ENCODE data around the gene ARHGAP24. TPM values are rescaled to one million over a fixed set of nuclear protein-coding genes. Genes with fewer than 3 reads are reported as not detected.

The ARHGAP24 gene
- polyA plus RNA-seq, 1 of the 3 experiments (the other 2 are of a cell fraction), result 1.4 TPM

- Histone ChIP-seq H3K4me1 (ENCODE audit: control insufficient read depth in 1 of 2, insufficient read depth in 2 of 2, low read depth in 1 of 2, low read length in 1 of 2) (peaks cover 0 to 7% of the 10 kb centered on the region in 2 experiments; a peak in 1 of 4 replicates), H3K4me2 (no peak overlapping the region), H3K27me3 (ENCODE audit: insufficient read depth) (no peaks in the 10 kb centered on the region), H3K79me2 (ENCODE audit: insufficient read depth) (no peaks in the 10 kb centered on the region), H3K9me2 (no peaks in the 10 kb centered on the region), H4K20me1 (ENCODE audit: insufficient read depth) (no peaks in the 10 kb centered on the region), H3F3A (replicated peaks; ENCODE audit: insufficient read depth) (peaks cover 7% of the 10 kb centered on the region), H2AFZ (ENCODE audit: low read depth) (no peak overlapping the region), H3K9ac (no peak overlapping the region), H3K36me3 (replicated peaks in 1 of 2; ENCODE audit: control insufficient read depth in 1 of 2, insufficient read depth in 2 of 2, low read length in 1 of 2) (no peaks in the 10 kb centered on the region), H3K27ac (ENCODE audit: low read depth in 2 of 2, low read length in 1 of 2) (no peak overlapping the region), H3K9me3 (no peaks in the 10 kb centered on the region), H3K4me3 (ENCODE audit: low read depth in 2 of 2, low read length in 1 of 2) (no peak overlapping the region)
- WGBS (ENCODE audit: low lambda C conversion rate), result 98% methylated on average over 2 of the region's 2 CpGs
- TF ChIP-seq NRF1 (IDR thresholded peaks at IDR 0.05; ENCODE audit: low read depth, low read length) (no peak), FOXM1 (IDR thresholded peaks at IDR 0.05; ENCODE audit: low read depth) (no peak)
- ChIA-PET POLR2A (no interaction called here), CTCF (interaction anchor here (1.0 to 1.1 kb wide), 2 partner anchors 589 to 652 kb away, joined by 3 read pairs; no protein-coding TSS in a partner anchor)
- no peak for DNase-seq
Measured at GRCh38 chr4:85736571-85736970, 261.6 kb downstream of the ARHGAP24 start.

GRCh38 chr4:85737254-85737653 lies 262.3 kb downstream of the ARHGAP24 start:
- Histone ChIP-seq H3K4me2 (no peak overlapping the region), H2AFZ (ENCODE audit: low read depth) (no peak overlapping the region), H3F3A (replicated peaks; ENCODE audit: insufficient read depth) (peaks cover 7% of the 10 kb centered on the region), H3K9ac (no peak overlapping the region), H3K4me3 (ENCODE audit: low read depth in 2 of 2, low read length in 1 of 2) (no peak overlapping the region), H3K27me3 (ENCODE audit: insufficient read depth) (no peaks in the 10 kb centered on the region), H3K9me3 (no peaks in the 10 kb centered on the region), H4K20me1 (ENCODE audit: insufficient read depth) (no peaks in the 10 kb centered on the region), H3K9me2 (no peaks in the 10 kb centered on the region), H3K36me3 (replicated peaks in 1 of 2; ENCODE audit: control insufficient read depth in 1 of 2, insufficient read depth in 2 of 2, low read length in 1 of 2) (no peaks in the 10 kb centered on the region), H3K4me1 (ENCODE audit: control insufficient read depth in 1 of 2, insufficient read depth in 2 of 2, low read depth in 1 of 2, low read length in 1 of 2) (peaks cover 0 to 8% of the 10 kb centered on the region in 2 experiments; a peak in 2 of 4 replicates), H3K27ac (ENCODE audit: low read depth in 2 of 2, low read length in 1 of 2) (no peak overlapping the region), H3K79me2 (ENCODE audit: insufficient read depth) (no peaks in the 10 kb centered on the region)
- POLR2A ChIA-PET, result no interaction called here
- no peak for DNase-seq
- CTCF ChIA-PET, result interaction anchor here (1.1 kb wide), 1 partner anchor 590 kb away, joined by 3 read pairs; no protein-coding TSS in a partner anchor
- TF ChIP-seq ZBTB33 (IDR thresholded peaks at IDR 0.05; ENCODE audit: borderline replicate concordance, low read depth) (no peak), RXRA (IDR thresholded peaks at IDR 0.05; ENCODE audit: borderline replicate concordance, low read depth) (no peak), YY1 (IDR thresholded peaks at IDR 0.05; ENCODE audit: low read depth) (no peak), GATA2 (CRISPR knock-in tag; IDR thresholded peaks at IDR 0.05) (no peak), USF1 (IDR thresholded peaks at IDR 0.05; ENCODE audit: borderline replicate concordance, low read depth) (no peak), GABPA (IDR thresholded peaks at IDR 0.05; ENCODE audit: low read depth) (no peak), IRF3 (IDR thresholded peaks at IDR 0.05; ENCODE audit: low read depth, low read length) (no peak), POLR2AphosphoS5 (IDR thresholded peaks at IDR 0.05; ENCODE audit: low read depth, low read length) (no peak), FOXJ3 (CRISPR knock-in tag; IDR thresholded peaks at IDR 0.05) (no peak), JUND (IDR thresholded peaks at IDR 0.05) (no peak), SMC3 (IDR thresholded peaks at IDR 0.05; ENCODE audit: low read depth, low read length) (no peak), FOXM1 (IDR thresholded peaks at IDR 0.05; ENCODE audit: low read depth) (no peak), FOSL2 (IDR thresholded peaks at IDR 0.05; ENCODE audit: borderline replicate concordance, low read depth) (no peak), REST (IDR thresholded peaks at IDR 0.05; ENCODE audit: low read depth, low read length) (no peak)
- 85% methylated on average over 1 of the region's 1 CpG for WGBS (ENCODE audit: low lambda C conversion rate)

All from SK-N-SH (cell line).